Measurements from ENCODE around the gene KIF19.

KIF19 gene

GRCh38 chr17:74372426-74372825 is 46.4 kb downstream of the KIF19 start:
- no peak for DNase-seq (ENCODE audit: low read depth)
- no peak for TF ChIP-seq CTCF (IDR thresholded peaks at IDR 0.05; ENCODE audit: low read depth, low read length, missing control alignments)
- H3K4me3 ChIP-seq (ENCODE audit: low read depth, low read length): no peak overlapping the region

- no peak for DNase-seq (ENCODE audit: low read depth)
- no peak overlapping the region for H3K4me3 ChIP-seq (ENCODE audit: low read depth, low read length)
- TF ChIP-seq CTCF (IDR thresholded peaks at IDR 0.05; ENCODE audit: low read depth, low read length, missing control alignments): no peak
Measured at GRCh38 chr17:74373838-74374606, 48.0 kb downstream of the KIF19 start.

- DNase-seq (ENCODE audit: low read depth): no peak
- H3K4me3 ChIP-seq (ENCODE audit: low read depth, low read length): no peak overlapping the region
- no peak for TF ChIP-seq CTCF (IDR thresholded peaks at IDR 0.05; ENCODE audit: low read depth, low read length, missing control alignments)
Measured at GRCh38 chr17:74374858-74375257, 48.8 kb downstream of the KIF19 start.

GRCh38 chr17:74379495-74380085 is 53.6 kb downstream of the KIF19 start:
- peak; percentile 24 for DNase-seq (ENCODE audit: low read depth)
- no peak overlapping the region for H3K4me3 ChIP-seq (ENCODE audit: low read depth, low read length)
- TF ChIP-seq CTCF (IDR thresholded peaks at IDR 0.05; ENCODE audit: low read depth, low read length, missing control alignments): peak; percentile 86

GRCh38 chr17:74380086-74380958 is 54.3 kb downstream of the KIF19 start:
- no peak overlapping the region for H3K4me3 ChIP-seq (ENCODE audit: low read depth, low read length)
- no peak for TF ChIP-seq CTCF (IDR thresholded peaks at IDR 0.05; ENCODE audit: low read depth, low read length, missing control alignments)
- DNase-seq (ENCODE audit: low read depth): no peak

GRCh38 chr17:74380959-74381808 is 55.2 kb downstream of the KIF19 start:
- DNase-seq (ENCODE audit: low read depth): no peak
- H3K4me3 ChIP-seq (ENCODE audit: low read depth, low read length): no peak overlapping the region
- TF ChIP-seq CTCF (IDR thresholded peaks at IDR 0.05; ENCODE audit: low read depth, low read length, missing control alignments): no peak

All from GM12864 (cell line).